Calu3 (cell line): Measurements from ENCODE around the gene USP28. TPM values are rescaled to one million over a fixed set of nuclear protein-coding genes. Genes with fewer than 3 reads are reported as not detected.
A peak's percentile ranks its signal among the peaks of the same experiment; 100 is the strongest.

Experiments used
- BruUV-seq: library from RNA; stranded (reverse); fragments of 400-500 nt; replicated peaks from 2 replicates; lab custom pipeline; 2021; lab: Mats Ljungman, UMichigan
- CTCF ChIA-PET: fragments of 300-600 bp; sonication (Branson Sonifier 250); formaldehyde crosslinking; loops from one replicate; lab custom pipeline; 2022; ENCODE audit warnings: antibody characterized with exemption; lab: Charles Lee
- DNase-seq: peaks from one replicate; pipeline ENCODE4 v3.0.0; 2022
- H3K27ac Mint-ChIP-seq: one replicate; pipeline ENCODE4 v1.8.0; 2022; ENCODE audit warnings: mixed read lengths; ENCODE audit not compliant: unreplicated experiment
- H3K27me3 Mint-ChIP-seq: one replicate; pipeline ENCODE4 v1.8.0; 2022; ENCODE audit warnings: mixed read lengths; ENCODE audit not compliant: unreplicated experiment
- H3K36me3 Mint-ChIP-seq: one replicate; pipeline ENCODE4 v1.8.0; 2022; ENCODE audit warnings: mild to moderate bottlenecking, moderate library complexity, mixed read lengths; ENCODE audit not compliant: insufficient read depth, unreplicated experiment
- H3K4me1 Mint-ChIP-seq: one replicate; pipeline ENCODE4 v1.8.0; 2022; ENCODE audit warnings: mild to moderate bottlenecking, low read depth, mixed read lengths; ENCODE audit not compliant: unreplicated experiment
- H3K4me3 Mint-ChIP-seq: one replicate; pipeline ENCODE4 v1.8.0; 2022; ENCODE audit warnings: mild to moderate bottlenecking, low read depth, moderate library complexity, mixed read lengths; ENCODE audit not compliant: unreplicated experiment
- H3K9me3 Mint-ChIP-seq: one replicate; pipeline ENCODE4 v1.8.0; 2022; ENCODE audit warnings: low read depth, mixed read lengths; ENCODE audit not compliant: unreplicated experiment
- intact Hi-C: fragments of 100-400 bp; cut with micrococcal nuclease; formaldehyde crosslinking; loops from one replicate; pipeline ENCODE4 v1.10.0; 2022; ENCODE audit not compliant: unreplicated experiment
- total RNA-seq: library from RNA; stranded (reverse); gene quantifications from 2 replicates; pipeline ENCODE4 v1.2.3, GENCODE V29; 2022
- TF ChIP-seq, protein P1 (sequence below): fragments of 200-600 bp; IDR thresholded peaks from one replicate; pipeline ENCODE4 v1.8.0; 2022; ENCODE audit warnings: antibody characterized with exemption; ENCODE audit not compliant: unreplicated experiment

The USP28 gene
- total RNA-seq, 1 experiment from 2014 or later, result 22.8 TPM

DNA sequence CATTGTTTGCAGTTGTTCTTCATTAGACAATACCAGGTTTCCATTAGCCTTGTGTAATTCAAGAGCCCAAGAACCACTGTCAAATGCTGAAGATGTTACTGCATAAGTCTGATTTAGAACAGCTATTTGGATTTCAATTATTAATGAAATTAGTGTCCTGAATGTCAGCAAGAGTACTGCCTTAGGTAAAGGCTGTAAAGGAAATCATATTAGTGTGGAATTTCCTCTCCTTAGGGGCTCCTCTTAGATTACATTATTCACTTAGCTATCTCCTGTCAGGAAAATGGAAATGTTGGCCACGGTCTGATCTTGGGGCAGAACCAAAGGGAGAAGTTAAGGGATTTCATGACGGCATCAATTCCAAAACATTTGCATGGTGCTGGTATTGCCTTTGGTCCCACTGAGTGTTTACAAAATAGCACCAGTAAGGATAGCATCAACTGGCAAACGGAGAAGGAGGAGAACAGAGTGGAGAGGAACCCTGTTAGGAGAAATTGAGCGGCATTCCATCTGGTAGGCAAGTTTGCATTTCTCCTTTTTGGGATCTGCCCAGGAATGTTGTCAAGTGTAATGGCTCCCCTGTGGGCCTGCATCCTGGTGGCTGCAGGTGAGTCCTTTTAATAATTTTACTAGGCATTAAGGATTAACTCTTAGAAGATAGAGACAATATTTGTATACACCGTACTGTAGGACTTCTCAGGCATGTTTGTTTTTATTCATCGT lies 29.2 kb upstream of the USP28 start, which contains the start of gene HTR3B:
Gene HTR3B, plus strand, starts transcription at position 418 of the 723 bp plus-strand sequence. Its CDS starts 138 bp downstream, at position 556.
- peaks cover 44% of the 10 kb centered on the region for H3K27me3 Mint-ChIP-seq
- H3K36me3 Mint-ChIP-seq, result no peaks in the 10 kb centered on the region
- H3K9me3 Mint-ChIP-seq, result no peaks in the 10 kb centered on the region
- TF ChIP-seq, protein P1, sequence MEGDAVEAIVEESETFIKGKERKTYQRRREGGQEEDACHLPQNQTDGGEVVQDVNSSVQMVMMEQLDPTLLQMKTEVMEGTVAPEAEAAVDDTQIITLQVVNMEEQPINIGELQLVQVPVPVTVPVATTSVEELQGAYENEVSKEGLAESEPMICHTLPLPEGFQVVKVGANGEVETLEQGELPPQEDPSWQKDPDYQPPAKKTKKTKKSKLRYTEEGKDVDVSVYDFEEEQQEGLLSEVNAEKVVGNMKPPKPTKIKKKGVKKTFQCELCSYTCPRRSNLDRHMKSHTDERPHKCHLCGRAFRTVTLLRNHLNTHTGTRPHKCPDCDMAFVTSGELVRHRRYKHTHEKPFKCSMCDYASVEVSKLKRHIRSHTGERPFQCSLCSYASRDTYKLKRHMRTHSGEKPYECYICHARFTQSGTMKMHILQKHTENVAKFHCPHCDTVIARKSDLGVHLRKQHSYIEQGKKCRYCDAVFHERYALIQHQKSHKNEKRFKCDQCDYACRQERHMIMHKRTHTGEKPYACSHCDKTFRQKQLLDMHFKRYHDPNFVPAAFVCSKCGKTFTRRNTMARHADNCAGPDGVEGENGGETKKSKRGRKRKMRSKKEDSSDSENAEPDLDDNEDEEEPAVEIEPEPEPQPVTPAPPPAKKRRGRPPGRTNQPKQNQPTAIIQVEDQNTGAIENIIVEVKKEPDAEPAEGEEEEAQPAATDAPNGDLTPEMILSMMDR, result no peak
- DNase-seq, result no peak
- BruUV-seq, result no TSS peak
- H3K27ac Mint-ChIP-seq, result no peak within 1 kb of the TSS
- CTCF ChIA-PET, result no interaction called here
- intact Hi-C loops, result loop anchor here (10.0 kb wide), 1 partner anchor 290 kb away; no protein-coding TSS in a partner anchor
- H3K4me1 Mint-ChIP-seq, result no peaks in the 10 kb centered on the region
- no peak within 1 kb of the TSS for H3K4me3 Mint-ChIP-seq

GRCh38 chr11:113901141-113901540 lies 25.8 kb upstream of the USP28 start:
- Mint-ChIP-seq H3K27ac (no peak overlapping the region), H3K9me3 (no peaks in the 10 kb centered on the region), H3K4me3 (no peak overlapping the region), H3K27me3 (peaks cover 46% of the 10 kb centered on the region), H3K4me1 (no peaks in the 10 kb centered on the region), H3K36me3 (no peaks in the 10 kb centered on the region)
- no peak for DNase-seq
- TF ChIP-seq, protein P1, result no peak
- no TSS peak for BruUV-seq
- CTCF ChIA-PET, result no interaction called here
- intact Hi-C loops, result loop anchor here (10.0 kb wide), 1 partner anchor 294 kb away; no protein-coding TSS in a partner anchor

GRCh38 chr11:113896156-113896879 lies 20.9 kb upstream of the USP28 start:
- no peak overlapping the region for H3K27ac Mint-ChIP-seq
- peaks cover 32% of the 10 kb centered on the region for H3K27me3 Mint-ChIP-seq
- H3K4me1 Mint-ChIP-seq, result no peaks in the 10 kb centered on the region
- intact Hi-C loops, result loop anchor here (1.0 to 10.0 kb wide), 2 partner anchors 78 to 366 kb away; partner anchors contain the start of gene HTR3A
- no TSS peak for BruUV-seq
- H3K4me3 Mint-ChIP-seq, result no peak overlapping the region
- peak; percentile 27 for DNase-seq
- no peaks in the 10 kb centered on the region for H3K9me3 Mint-ChIP-seq
- CTCF ChIA-PET, result interaction anchor here (0.8 to 2.5 kb wide), 4 partner anchors 9 to 367 kb away, joined by 6 to 13 read pairs (median 6); partner anchors contain the start of gene HTR3A
- TF ChIP-seq, protein P1, result peak; percentile 38
- no peaks in the 10 kb centered on the region for H3K36me3 Mint-ChIP-seq

DNA sequence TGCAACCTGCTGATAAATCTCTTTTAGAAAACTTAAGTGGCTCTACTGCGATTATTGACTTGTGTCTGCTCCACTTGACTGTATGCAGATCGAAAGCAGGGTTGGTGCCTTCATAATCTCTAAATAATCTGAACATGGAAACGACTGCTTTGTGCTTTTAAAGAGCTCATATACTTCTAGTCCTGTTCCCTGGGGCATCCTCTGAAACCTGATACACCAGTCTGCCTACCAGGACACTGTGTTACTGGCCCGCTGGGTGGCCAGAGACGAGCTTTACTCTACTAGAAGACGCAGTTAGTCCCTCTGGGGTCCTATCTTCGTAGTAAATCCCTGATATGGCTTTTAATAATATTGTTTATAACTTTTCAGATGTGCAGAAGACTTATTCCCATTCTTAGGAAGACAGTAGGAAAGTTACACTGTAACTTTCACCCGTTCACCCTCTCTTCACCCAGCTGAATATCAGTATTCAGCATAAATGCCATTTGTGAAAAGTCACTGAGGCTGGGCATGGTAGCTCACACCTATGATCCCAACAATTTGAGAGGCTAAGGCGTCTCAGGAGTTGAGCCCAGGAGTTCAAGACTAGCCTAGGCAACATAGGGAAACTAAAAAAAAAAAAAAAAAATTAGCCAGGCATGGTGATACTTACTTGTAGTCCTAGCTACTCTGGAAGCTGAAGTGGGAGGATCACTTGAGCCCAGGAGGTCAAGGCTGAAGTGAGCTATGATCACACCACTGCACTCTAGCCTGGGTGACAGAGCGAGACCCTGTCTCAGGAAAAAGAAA lies 20.2 kb upstream of the USP28 start:
- H3K27me3 Mint-ChIP-seq, result peaks cover 27% of the 10 kb centered on the region
- TF ChIP-seq, protein P1, result no peak
- CTCF ChIA-PET, result interaction anchor here (0.6 to 2.5 kb wide), 5 partner anchors 10 to 367 kb away, joined by 4 to 13 read pairs (median 6); partner anchors contain the start of gene HTR3A
- DNase-seq, result no peak
- H3K4me3 Mint-ChIP-seq, result no peak overlapping the region
- no peaks in the 10 kb centered on the region for H3K4me1 Mint-ChIP-seq
- no peaks in the 10 kb centered on the region for H3K9me3 Mint-ChIP-seq
- BruUV-seq, result no TSS peak
- no peaks in the 10 kb centered on the region for H3K36me3 Mint-ChIP-seq
- intact Hi-C loops, result loop anchor here (1.0 to 10.0 kb wide), 2 partner anchors 79 to 367 kb away; partner anchors contain the start of gene HTR3A
- no peak overlapping the region for H3K27ac Mint-ChIP-seq
